ENCODE results near the gene FBXL12.
A peak's percentile ranks its signal among the peaks of the same experiment; 100 is the strongest.
"Not testable (repeated sequence)": the region's sequence is repeated elsewhere in the genome, so short reads cannot be mapped to it uniquely, and the experiment has no call there.

FBXL12 gene

DNA sequence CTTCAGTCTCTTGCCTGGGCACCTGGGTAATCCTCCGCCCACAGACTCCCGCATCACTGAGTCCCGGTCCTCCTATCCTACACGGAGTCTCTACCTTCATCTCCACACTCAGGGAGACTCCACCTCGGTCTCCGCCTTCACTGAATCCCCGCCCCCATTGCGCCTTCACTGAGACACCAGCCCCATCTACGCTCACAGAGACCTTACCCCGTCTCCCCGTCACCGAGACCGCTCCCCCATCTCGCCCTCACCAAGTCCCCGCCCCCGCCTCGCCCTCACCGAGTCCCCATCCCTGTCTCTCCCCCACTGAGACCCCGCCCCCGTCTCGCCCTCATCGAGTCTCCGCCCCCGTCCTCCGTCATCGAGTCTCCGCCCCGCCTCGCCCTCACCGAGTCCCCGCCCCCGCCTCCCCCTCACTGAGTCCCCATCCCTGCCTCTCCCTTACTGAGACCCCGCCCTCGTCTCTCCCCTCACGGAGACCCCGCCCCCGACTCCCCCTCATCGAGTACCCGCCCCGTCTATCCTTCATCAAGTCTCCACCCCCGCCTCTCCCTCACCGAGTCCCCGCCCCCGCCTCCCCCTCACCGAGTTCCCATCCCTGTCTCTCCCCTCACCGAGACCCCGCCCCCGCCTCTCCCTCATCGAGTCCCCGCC is 27.2 kb downstream of the FBXL12 start:
- peak; percentile 90 for DNase-seq

DNA sequence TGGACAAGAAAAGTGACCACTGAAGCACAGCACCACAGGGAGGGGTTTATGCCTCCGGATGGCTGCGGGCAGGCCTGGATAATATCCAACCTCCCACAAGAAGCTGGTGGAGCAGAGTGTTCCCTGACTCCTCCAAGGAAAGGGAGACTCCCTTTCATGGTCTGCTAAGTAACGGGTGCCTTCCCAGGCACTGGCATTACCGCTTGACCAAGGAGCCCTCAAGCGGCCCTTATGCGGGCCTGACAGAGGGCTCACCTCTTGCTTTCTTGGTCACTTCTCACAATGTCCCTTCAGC is 27.9 kb downstream of the FBXL12 start:
- DNase-seq, result not testable (repeated sequence)

DNA sequence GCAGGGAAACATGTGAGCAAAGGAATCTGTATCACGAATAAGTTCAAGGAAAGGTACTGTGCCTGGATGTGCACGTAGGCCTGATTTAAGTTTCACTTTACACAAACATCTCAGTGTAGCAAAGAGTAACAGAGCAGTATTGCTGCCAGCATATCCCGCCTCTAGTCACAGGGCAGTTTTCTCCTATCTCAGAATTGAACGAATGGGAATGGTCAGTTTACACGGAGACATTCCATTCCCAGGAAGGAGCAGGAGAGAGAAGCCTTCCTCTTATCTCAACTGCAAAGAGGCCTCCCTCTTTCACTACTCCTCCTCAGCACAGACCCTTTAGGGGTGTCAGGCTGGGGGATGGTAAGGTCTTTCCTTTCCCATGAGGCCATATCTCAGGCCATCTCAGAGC is 29.3 kb downstream of the FBXL12 start:
- DNase-seq, result not testable (repeated sequence)

DNA sequence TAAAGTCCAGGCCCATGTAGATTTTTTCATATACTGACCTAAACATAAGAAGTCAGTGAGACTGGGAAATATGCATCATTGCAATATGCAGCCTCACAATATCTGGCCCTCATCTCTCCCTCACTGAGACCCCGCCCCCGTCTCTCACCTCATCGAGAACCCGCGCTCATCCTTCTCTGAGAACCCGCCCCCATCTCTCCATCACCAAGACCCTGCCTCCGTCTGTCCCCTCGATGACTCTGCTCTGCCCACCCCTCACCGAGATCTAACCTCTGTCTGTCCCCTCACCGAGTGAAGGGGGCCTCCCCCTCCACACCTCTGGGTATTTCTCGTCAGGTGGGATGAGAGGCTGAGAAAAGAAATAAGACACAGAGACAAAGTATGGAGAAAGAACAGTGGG is 29.8 kb downstream of the FBXL12 start:
- no peak for DNase-seq

DNA sequence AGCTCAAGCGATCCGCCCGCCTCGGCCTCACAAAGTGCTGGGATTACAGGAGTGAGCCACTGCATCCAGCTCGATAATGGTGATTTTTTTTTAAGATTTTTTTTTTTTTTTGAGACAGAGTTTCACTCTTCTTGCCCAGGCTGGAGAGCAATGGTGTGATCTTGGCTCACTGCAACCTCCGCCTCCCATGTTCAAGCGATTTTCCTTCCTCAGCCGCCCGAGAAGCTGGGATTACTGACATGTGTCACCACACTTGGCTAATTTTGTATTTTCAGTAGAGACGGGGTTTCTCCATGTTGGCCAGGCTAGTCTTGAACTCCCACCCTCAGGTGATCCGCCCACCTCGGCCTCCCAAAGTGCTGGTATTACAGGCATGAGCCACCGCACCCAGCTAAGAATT is 30.3 kb downstream of the FBXL12 start:
- DNase-seq, result not testable (repeated sequence)

DNA sequence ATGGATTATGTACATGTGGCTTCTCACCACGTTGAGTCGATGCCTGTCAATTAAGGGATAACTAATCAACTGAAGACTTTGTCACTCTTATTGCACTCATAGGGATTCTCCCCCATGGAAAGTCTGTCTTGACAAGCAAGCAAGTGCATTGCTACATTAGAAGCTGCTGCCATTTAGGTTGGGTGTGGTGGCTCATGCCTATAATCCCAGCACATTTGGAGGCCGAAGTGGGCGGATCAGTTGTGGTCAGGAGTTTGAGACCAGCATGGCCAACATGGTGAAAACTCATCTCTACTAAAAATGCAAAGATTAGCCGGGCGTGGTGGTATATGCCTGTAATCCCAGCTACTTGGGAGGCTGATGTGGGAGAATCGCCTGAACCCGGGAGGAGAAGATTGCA is 32.1 kb downstream of the FBXL12 start:
- no peak for DNase-seq

DNA sequence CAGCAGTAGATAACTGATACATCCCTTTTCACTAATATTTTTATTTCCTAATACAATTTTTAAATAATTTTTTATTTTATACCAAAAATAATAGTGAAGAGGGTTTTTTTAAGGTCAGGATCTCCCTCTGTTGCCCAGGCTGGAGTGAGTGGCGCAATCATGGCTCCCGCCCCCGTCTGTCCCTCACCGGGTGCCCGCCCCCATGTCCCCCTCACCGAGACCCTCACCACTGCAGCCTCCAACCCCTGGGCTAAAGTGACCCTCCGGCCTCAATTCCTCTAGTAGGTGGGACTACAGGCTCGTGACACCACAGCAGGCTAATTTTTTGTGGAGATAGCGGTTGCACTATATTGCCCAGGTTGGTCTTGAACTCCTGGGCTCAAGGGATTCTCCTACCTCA is 32.5 kb downstream of the FBXL12 start:
- DNase-seq, result no peak

DNA sequence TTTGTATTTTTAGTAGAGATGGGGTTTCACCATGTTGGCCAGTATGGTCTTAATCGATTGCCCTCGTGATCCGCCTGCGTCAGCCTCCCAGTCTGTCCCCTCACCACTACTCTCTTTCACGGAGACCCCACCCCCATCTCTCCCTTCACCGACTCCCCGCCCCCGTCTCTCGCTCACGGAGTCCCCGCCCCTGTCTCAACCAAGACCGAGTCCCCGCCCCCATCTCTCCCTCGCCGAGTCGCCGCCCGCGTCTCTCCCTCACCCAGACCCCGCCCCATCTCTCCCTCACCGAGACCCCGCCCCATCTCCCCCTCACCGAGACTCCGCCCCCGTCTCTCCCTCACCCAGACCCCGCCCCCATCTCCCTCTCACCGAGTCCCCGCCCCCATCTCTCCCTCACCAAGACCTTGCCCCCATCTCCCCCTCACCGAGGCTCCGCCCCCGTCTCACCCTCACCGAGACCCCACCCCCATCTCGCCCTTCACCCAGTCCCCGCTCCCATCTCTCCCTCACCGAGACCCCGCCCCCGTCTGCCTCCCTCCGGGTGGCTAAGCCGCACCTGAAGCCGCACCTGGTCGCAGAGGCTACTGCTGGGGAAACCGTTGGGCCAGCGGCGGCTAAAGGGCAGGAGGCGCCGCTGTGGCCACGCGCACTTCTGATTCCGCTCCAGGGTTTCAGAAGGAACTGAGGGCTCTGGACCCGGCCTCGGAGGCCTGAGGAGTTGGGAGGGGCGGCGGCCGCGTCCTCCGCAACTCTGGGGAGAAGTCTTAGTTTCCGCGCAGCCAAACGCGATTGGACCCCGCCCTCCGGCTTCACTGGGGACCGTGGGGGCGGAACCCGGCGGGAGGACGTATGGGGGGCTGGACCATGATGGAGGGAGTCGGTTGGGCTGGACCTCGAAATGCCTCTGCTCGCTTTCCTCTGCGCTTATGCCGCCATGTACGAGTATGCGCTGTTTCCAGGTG is 33.2 kb downstream of the FBXL12 start:
- peak; percentile 94 for DNase-seq

DNA sequence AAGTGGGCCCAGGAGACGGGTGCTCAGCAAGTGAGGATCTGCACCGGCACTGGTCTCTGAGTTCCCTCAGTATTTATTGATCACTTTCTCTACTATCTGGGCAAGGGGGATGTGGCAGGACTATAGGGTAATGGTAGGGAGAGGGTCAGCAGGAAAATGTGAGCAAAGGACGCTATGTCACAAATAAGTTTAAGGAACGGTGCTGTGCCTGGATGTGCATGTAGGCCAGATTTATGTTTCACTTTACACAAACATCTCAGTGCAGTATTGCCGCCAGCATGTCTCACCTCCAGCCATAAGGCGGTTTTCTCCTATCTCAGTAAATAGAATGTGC is 34.7 kb downstream of the FBXL12 start:
- DNase-seq, result not testable (repeated sequence)

DNA sequence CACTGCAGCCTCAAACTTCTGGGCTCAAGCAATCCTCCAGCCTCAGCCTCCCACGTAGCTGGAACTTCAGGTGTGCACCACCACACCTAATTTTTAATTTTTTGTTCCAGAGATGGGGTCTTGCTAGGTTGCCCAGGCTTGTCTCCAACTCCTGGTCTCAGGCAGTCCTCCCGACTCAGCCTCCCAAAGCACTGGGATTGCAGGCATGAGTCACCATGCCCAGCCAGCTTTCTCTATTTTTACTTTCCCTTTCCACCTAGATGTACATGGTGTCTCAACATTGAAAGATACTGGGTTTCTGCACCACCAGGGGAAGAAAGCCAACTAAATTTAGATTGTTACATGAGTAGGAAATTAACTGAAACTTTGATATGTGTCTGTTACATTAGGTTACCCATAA is 36.5 kb downstream of the FBXL12 start:
- no peak for DNase-seq

DNA sequence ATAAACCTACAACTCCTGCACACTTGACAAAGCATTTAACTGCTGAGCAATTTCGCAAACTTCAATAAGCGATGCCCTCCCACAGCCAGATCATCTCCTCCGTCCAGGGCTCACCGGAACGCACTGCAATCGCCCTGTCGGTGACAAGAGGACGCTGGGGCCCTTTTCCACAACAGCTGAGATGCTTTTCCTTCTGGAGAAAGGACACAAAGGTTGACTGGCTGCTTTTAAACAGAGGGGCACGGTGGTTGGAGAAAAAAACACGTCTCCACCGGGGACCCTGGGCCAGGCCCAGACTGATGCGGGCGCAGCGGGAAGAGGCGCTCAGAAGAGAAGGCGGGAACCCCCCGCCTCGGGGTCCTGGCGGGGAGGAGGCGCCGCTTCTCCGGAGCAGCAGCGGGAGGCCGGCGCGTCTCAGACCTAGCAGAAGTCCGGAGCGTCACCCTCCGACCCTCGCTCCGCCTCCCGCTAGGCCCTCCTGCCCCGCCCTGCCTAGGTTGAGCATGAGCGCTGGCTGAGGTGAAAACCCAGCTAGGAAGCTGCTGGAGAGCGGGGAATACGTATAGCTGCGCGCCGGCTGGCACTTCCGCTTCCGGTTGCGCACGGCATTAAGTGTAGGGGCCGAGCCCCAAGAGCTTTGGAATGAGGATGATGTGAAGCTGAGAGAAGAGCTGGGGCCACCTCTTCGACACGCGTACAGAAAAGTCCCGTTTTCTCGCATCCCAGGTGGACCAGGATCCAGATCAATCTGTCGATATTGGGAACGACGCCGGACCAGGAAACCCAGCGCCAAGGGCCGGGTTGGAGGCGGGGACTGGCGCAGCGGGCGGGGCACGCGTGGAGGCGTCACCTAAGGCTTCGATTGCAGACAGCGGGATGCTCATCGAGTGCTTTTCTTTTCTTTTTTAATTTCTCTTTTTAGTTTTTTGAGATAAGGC is 50.4 kb downstream of the FBXL12 start, which contains the start of gene ZNF846:
TSS of gene ZNF846 (minus strand) at position 564 of the 938 bp plus-strand sequence. CDS start 3,788 bp downstream, outside the sequence.
- DNase-seq, result peak; percentile 93
